H1 (cell line): Measurements from ENCODE around the gene SHISA9. TPM values are rescaled to one million over a fixed set of nuclear protein-coding genes. Genes with fewer than 3 reads are reported as not detected.

Experiments
- CTCF ChIA-PET: fragments of 300-600 bp; sonication (Branson Sonifier 250); formaldehyde crosslinking; loops from one replicate; lab custom pipeline; 2021; ENCODE audit not compliant: partially characterized antibody; lab: Charles Lee
- POLR2A ChIA-PET: fragments of 300-600 bp; sonication (Branson Sonifier 250); formaldehyde crosslinking; loops from one replicate; lab custom pipeline; 2021; ENCODE audit warnings: inconsistent platforms; ENCODE audit not compliant: partially characterized antibody; lab: Charles Lee
- DNase-seq, 2 experiments: peaks; one replicate each; pipeline versions ENCODE4 v3.0.0 to v3.0.0-alpha.2; 2010 to 2022; ENCODE audit warnings: low spot score in 2 of 2, low read depth in 1 of 2, mixed read lengths in 1 of 2
- FAIRE-seq: peaks from 2 replicates; lab custom pipeline; 2011; peaks lifted over from hg19 to GRCh38; lab: Jason Lieb, UNC
- H2AFZ ChIP-seq: 2 replicates; pipeline ENCODE4 v1.8.1; 2012; ENCODE audit warnings: low read length, inconsistent platforms
- H2AK5ac ChIP-seq: 2 replicates; pipeline ENCODE4 v1.6.1; 2013; ENCODE audit warnings: low read depth, low read length
- H2BK120ac ChIP-seq: replicated peaks from 2 replicates; pipeline ENCODE3; 2013; ENCODE audit warnings: low read depth, low read length, inconsistent platforms
- H2BK12ac ChIP-seq: 2 replicates; pipeline ENCODE4 v1.6.1; 2013; ENCODE audit warnings: low read depth, low read length
- H2BK15ac ChIP-seq: 2 replicates; pipeline ENCODE4 v1.6.1; 2013; ENCODE audit warnings: low read length
- H2BK20ac ChIP-seq: 2 replicates; pipeline ENCODE4 v1.6.1; 2013; ENCODE audit warnings: low read length
- H2BK5ac ChIP-seq: 2 replicates; pipeline ENCODE4 v1.6.1; 2013; ENCODE audit warnings: low read depth, low read length
- H3K14ac ChIP-seq: 2 replicates; pipeline ENCODE4 v1.6.1; 2013; ENCODE audit warnings: inconsistent platforms; ENCODE audit not compliant: insufficient read length
- H3K18ac ChIP-seq: 2 replicates; pipeline ENCODE4 v1.6.1; 2013; ENCODE audit warnings: low read length; ENCODE audit errors: extremely low read depth
- H3K23ac ChIP-seq: 2 replicates; pipeline ENCODE4 v1.6.1; 2013; ENCODE audit warnings: inconsistent platforms; ENCODE audit not compliant: insufficient read length
- H3K23me2 ChIP-seq: 2 replicates; pipeline ENCODE4 v1.6.1; 2013; ENCODE audit warnings: low read depth, low read length
- H3K27ac ChIP-seq: 2 replicates; pipeline ENCODE4 v1.6.1; 2011; ENCODE audit warnings: low read depth, low read length, inconsistent platforms
- H3K27me3 ChIP-seq, 4 experiments: replicated peaks in 1 of 4; 1 replicate in 1 of 4; 2 replicates in 3 of 4; pipeline versions ENCODE4 v1.6.1 to v1.8.1; 2011 to 2013; ENCODE audit warnings: low read length in 3 of 4, mild to moderate bottlenecking in 3 of 4, inconsistent platforms in 2 of 4, mixed read lengths in 2 of 4, moderate library complexity in 1 of 4; ENCODE audit not compliant: control insufficient read depth in 3 of 4, insufficient read depth in 3 of 4; ENCODE audit errors: extremely low read depth in 1 of 4
- H3K36me3 ChIP-seq, 4 experiments: 2 replicates each; pipeline versions ENCODE4 v1.6.1 to v1.8.1; 2011 to 2013; ENCODE audit warnings: mild to moderate bottlenecking in 4 of 4, low read length in 3 of 4, moderate library complexity in 2 of 4, control low read depth in 1 of 4, inconsistent platforms in 1 of 4; ENCODE audit not compliant: insufficient read depth in 4 of 4, control insufficient read depth in 2 of 4
- H3K4ac ChIP-seq: replicated peaks from 2 replicates; pipeline ENCODE3; 2013; ENCODE audit warnings: low read length, low read depth, mixed read lengths, inconsistent platforms; ENCODE audit not compliant: insufficient read length
- H3K4me1 ChIP-seq, 4 experiments: replicated peaks in 1 of 4; 1 replicate in 1 of 4; 2 replicates in 3 of 4; pipeline versions ENCODE4 v1.6.1 to v1.8.1; 2011 to 2013; ENCODE audit warnings: low read length in 3 of 4, inconsistent platforms in 2 of 4, mixed read lengths in 1 of 4; ENCODE audit not compliant: insufficient read depth in 4 of 4, control insufficient read depth in 3 of 4
- H3K4me2 ChIP-seq, 2 experiments: 2 replicates each; pipeline versions ENCODE4 v1.6.1 to v1.8.1; 2011 to 2013; ENCODE audit warnings: low read depth in 2 of 2, low read length in 2 of 2, control low read depth in 1 of 2, inconsistent platforms in 1 of 2, mild to moderate bottlenecking in 1 of 2; ENCODE audit not compliant: insufficient read depth in 1 of 2
- H3K4me3 ChIP-seq, 4 experiments: fragments of 200-600, 300-600 bp in 1 of 4; sonication (generic), shearing (Covaris generic), sonication (Bioruptor Twin) in 1 of 4; 2 replicates each; pipeline versions ENCODE4 v1.5.1 to v1.8.1; 2011 to 2016; ENCODE audit warnings: low read length in 4 of 4, low read depth in 3 of 4, control low read depth in 2 of 4, inconsistent platforms in 2 of 4, mild to moderate bottlenecking in 2 of 4, mixed read lengths in 1 of 4, moderate library complexity in 1 of 4; ENCODE audit not compliant: insufficient read depth in 2 of 4; ENCODE audit errors: extremely low read depth in 1 of 4
- H3K56ac ChIP-seq: replicated peaks from 2 replicates; pipeline ENCODE3; 2013; ENCODE audit warnings: low read depth, mild to moderate bottlenecking, mixed read lengths, low read length, inconsistent platforms; ENCODE audit not compliant: insufficient read length
- H3K79me1 ChIP-seq: 2 replicates; pipeline ENCODE4 v1.6.1; 2013; ENCODE audit warnings: low read depth, low read length, control low read depth
- H3K79me2 ChIP-seq, 2 experiments: 2 replicates each; pipeline versions ENCODE4 v1.6.1 to v1.8.1; 2012 to 2013; ENCODE audit warnings: low read length in 2 of 2, mild to moderate bottlenecking in 2 of 2, inconsistent platforms in 1 of 2; ENCODE audit not compliant: insufficient read depth in 2 of 2, control insufficient read depth in 1 of 2
- H3K9ac ChIP-seq, 4 experiments: replicated peaks in 1 of 4; 1 replicate in 1 of 4; 2 replicates in 3 of 4; pipeline versions ENCODE4 v1.6.1 to v1.8.1; 2011 to 2013; ENCODE audit warnings: low read depth in 3 of 4, low read length in 3 of 4, control low read depth in 2 of 4, mild to moderate bottlenecking in 2 of 4, moderate library complexity in 2 of 4, inconsistent platforms in 1 of 4; ENCODE audit errors: extremely low read depth in 1 of 4
- H3K9me3 ChIP-seq, 2 experiments: 2 replicates each; pipeline versions ENCODE4 v1.6.1 to v1.8.1; 2012 to 2013; ENCODE audit warnings: mild to moderate bottlenecking in 2 of 2, moderate library complexity in 2 of 2, control low read depth in 1 of 2, inconsistent platforms in 1 of 2, low read depth in 1 of 2, low read length in 1 of 2, mixed read lengths in 1 of 2; ENCODE audit not compliant: insufficient read depth in 2 of 2
- H4K20me1 ChIP-seq, 2 experiments: replicated peaks in 1 of 2; 2 replicates each; pipeline versions ENCODE3 to v1.8.1; 2011 to 2013; ENCODE audit warnings: inconsistent platforms in 2 of 2, low read length in 2 of 2, mild to moderate bottlenecking in 1 of 2; ENCODE audit not compliant: insufficient read depth in 2 of 2, control insufficient read depth in 1 of 2
- H4K5ac ChIP-seq: 2 replicates; pipeline ENCODE4 v1.6.1; 2013; ENCODE audit warnings: low read length, low read depth, mixed read lengths, inconsistent platforms; ENCODE audit not compliant: insufficient read length
- H4K8ac ChIP-seq: 2 replicates; pipeline ENCODE4 v1.8.0; 2013; ENCODE audit warnings: mild to moderate bottlenecking, moderate library complexity, low read length, inconsistent platforms; ENCODE audit not compliant: insufficient read depth; ENCODE audit errors: extremely low read depth
- H4K91ac ChIP-seq: replicated peaks from 2 replicates; pipeline ENCODE3; 2013; ENCODE audit warnings: low read length, mixed read lengths, inconsistent platforms; ENCODE audit not compliant: insufficient read length
- BCL11A ChIP-seq, 2 experiments: IDR thresholded peaks; one replicate each; pipeline ENCODE4 v1.6.1; 2011; ENCODE audit warnings: low read depth in 2 of 2, low read length in 2 of 2, mild to moderate bottlenecking in 2 of 2
- CHD1 ChIP-seq: IDR thresholded peaks from 2 replicates; pipeline ENCODE4 v1.6.1; 2012; ENCODE audit warnings: low read depth, low read length, improper control_type of control experiment
- CHD2 ChIP-seq: IDR thresholded peaks from 2 replicates; pipeline ENCODE4 v1.6.1; 2012; ENCODE audit warnings: low read length, improper control_type of control experiment
- EP300 ChIP-seq, 2 experiments: IDR thresholded peaks; 1 replicate in 1 of 2; 2 replicates in 1 of 2; pipeline ENCODE4 v1.6.1; 2011 to 2012; ENCODE audit warnings: low read depth in 2 of 2, low read length in 2 of 2, mild to moderate bottlenecking in 2 of 2, borderline replicate concordance in 1 of 2, inconsistent platforms in 1 of 2, moderate library complexity in 1 of 2
- GTF2F1 ChIP-seq: IDR thresholded peaks from 2 replicates; pipeline ENCODE4 v1.6.1; 2012; ENCODE audit warnings: low read depth, low read length, improper control_type of control experiment, borderline replicate concordance
- HDAC2 ChIP-seq, 2 experiments: fragments of 300-600 bp in 1 of 2; sonication (generic) in 1 of 2; IDR thresholded peaks; 2 replicates each; pipeline ENCODE4 v1.6.1; 2011 to 2012; ENCODE audit warnings: low read depth in 2 of 2, low read length in 2 of 2, mild to moderate bottlenecking in 2 of 2, moderate library complexity in 2 of 2, borderline replicate concordance in 1 of 2, inconsistent platforms in 1 of 2
- KDM4A ChIP-seq: IDR thresholded peaks from one replicate; pipeline ENCODE4 v1.7.1; 2012; ENCODE audit warnings: low read depth, mild to moderate bottlenecking, moderate library complexity, low read length, inconsistent platforms; ENCODE audit not compliant: severe bottlenecking
- KDM5A ChIP-seq: fragments of 200-600 bp; IDR thresholded peaks from 2 replicates; pipeline ENCODE4 v1.7.1; 2012; ENCODE audit warnings: mild to moderate bottlenecking, low read length, inconsistent platforms, mixed read lengths
- MAFK ChIP-seq: IDR thresholded peaks from 2 replicates; pipeline ENCODE4 v1.6.1; 2012; ENCODE audit warnings: low read depth, mild to moderate bottlenecking, improper control_type of control experiment, low read length
- PHF8 ChIP-seq: fragments of 200-600 bp; sonication (generic); conservative IDR thresholded peaks from 2 replicates; pipeline ENCODE4 v1.7.1; 2012; ENCODE audit warnings: low read depth, mild to moderate bottlenecking, inconsistent platforms, low read length, moderate library complexity
- RBBP5 ChIP-seq: IDR thresholded peaks from 2 replicates; pipeline ENCODE4 v1.7.1; 2012; ENCODE audit warnings: low read depth, mild to moderate bottlenecking, inconsistent platforms, low read length, moderate library complexity, borderline replicate concordance
- SIX5 ChIP-seq: IDR thresholded peaks from 2 replicates; pipeline ENCODE4 v1.6.1; 2011; ENCODE audit warnings: mild to moderate bottlenecking, low read depth, low read length
- SRF ChIP-seq: IDR thresholded peaks from 2 replicates; pipeline ENCODE4 v1.6.1; 2011; ENCODE audit warnings: mild to moderate bottlenecking, low read depth, low read length, moderate library complexity
- ZNF274 ChIP-seq: IDR thresholded peaks from 2 replicates; pipeline ENCODE4 v1.7.0; 2012; ENCODE audit warnings: low read length, borderline replicate concordance; ENCODE audit errors: extremely low read depth
- WGBS, 2 experiments: shearing (Covaris generic) in 1 of 2; methylation state at CpG; one replicate each; pipeline versions ENCODE4 v1.1.6 to v1.1.7; 2013 to 2015; ENCODE audit warnings: low lambda C conversion rate in 2 of 2, mixed read lengths in 2 of 2, inconsistent platforms in 1 of 2, low coverage in 1 of 2, missing lambda C conversion rate in 1 of 2; ENCODE audit not compliant: insufficient replicate concordance in 2 of 2, insufficient coverage in 1 of 2, insufficient read length in 1 of 2; ENCODE audit errors: extremely low coverage in 1 of 2, missing lambda C conversion rate in 1 of 2; 5-methylcytosine and 5-hydroxymethylcytosine counted together
- polyA plus RNA-seq, 7 experiments: library from polyadenylated mRNA; depleted of rRNA in 3 of 7; stranded (reverse) in 5 of 7; unstranded in 2 of 7; fragments of >200 nt in 5 of 7; fragments of 200-250 nt in 2 of 7; gene quantifications; 1 replicate in 5 of 7; 2 replicates in 1 of 7; 4 replicates in 1 of 7; pipeline versions ENCODE4 v1.2.1 to v1.2.3, GENCODE V29; 2011 to 2013; ENCODE audit warnings: missing spikeins in 2 of 7, mixed read lengths in 2 of 7
- total RNA-seq: library from RNA; stranded (reverse); fragmentation: NEBNext Ultra II Directional; extraction: Animal tissue kit (Norgen Biotek cat#: 25700); gene quantifications from 2 replicates; pipeline ENCODE4 v1.2.1, GENCODE V29; 2021

SHISA9 gene
- total and polyA plus RNA-seq, 2 of the 8 experiments (the other 6 are each of a cell fraction or from before 2014, with no cell fraction given) = 25.6 to 39.8 TPM

DNA sequence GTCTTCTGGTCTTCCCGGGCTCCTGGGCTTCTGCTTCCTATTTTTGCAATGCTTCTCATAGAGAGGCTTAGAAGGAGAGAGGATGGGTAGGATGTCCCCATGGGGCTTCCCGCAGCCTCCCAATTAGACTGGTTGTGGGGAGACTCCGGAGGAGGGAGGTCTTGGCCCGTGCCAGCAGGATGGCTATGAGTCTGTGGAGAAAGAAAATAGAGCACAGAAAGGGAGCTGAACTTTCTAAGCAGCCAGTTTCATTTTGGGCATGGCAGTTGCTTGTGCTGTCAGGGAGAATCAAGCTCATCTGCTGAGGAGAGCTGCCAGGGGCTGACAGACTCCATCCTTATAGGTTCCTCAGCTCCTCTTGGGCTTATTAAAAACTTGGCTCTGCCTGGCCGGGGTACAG lies 204.0 kb downstream of the SHISA9 start:
- no peak overlapping the region for H2BK15ac ChIP-seq
- H3K4ac ChIP-seq = no peak overlapping the region
- H3K14ac ChIP-seq = no peak overlapping the region
- peaks cover 0 to under 1% of the 10 kb centered on the region in 2 experiments for H4K20me1 ChIP-seq
- ChIA-PET POLR2A (interaction anchor here (1.2 to 1.4 kb wide), 2 partner anchors 9 to 34 kb away, joined by 3 read pairs; no protein-coding TSS in a partner anchor), CTCF (interaction anchor here (1.0 kb wide), 2 partner anchors 9 to 22 kb away, joined by 3 to 5 read pairs; no protein-coding TSS in a partner anchor)
- no peak overlapping the region for H4K8ac ChIP-seq
- peaks cover 0 to 34% of the 10 kb centered on the region in 2 experiments; a peak in 2 of 4 replicates for H3K79me2 ChIP-seq
- no peak overlapping the region for H4K91ac ChIP-seq
- H2AFZ ChIP-seq = no peak overlapping the region
- no peak overlapping the region for H3K27ac ChIP-seq
- no peak overlapping the region for H2BK120ac ChIP-seq
- H3K4me1 ChIP-seq = peaks cover 0 to 9% (median 2%) of the 10 kb centered on the region in 4 experiments; a peak in 4 of 7 replicates
- H3K23me2 ChIP-seq = no peaks in the 10 kb centered on the region; the same call in 1 of the 2 replicates
- no peak overlapping the region for H2BK12ac ChIP-seq
- H2BK20ac ChIP-seq = no peak overlapping the region
- no peak overlapping the region for H3K4me3 ChIP-seq
- H3K56ac ChIP-seq = no peak overlapping the region
- no peak overlapping the region for H3K23ac ChIP-seq
- no peak overlapping the region for H4K5ac ChIP-seq
- H3K18ac ChIP-seq = no peak overlapping the region
- no peak overlapping the region for H2BK5ac ChIP-seq
- 95% methylated on average over 5 of the region's 5 CpGs; no CpG with 5 or more reads in 1 of the 2 experiments for WGBS, 2 experiments
- no peaks in the 10 kb centered on the region for H3K27me3 ChIP-seq
- H3K9me3 ChIP-seq = peaks cover 0 to 2% of the 10 kb centered on the region in 2 experiments; a peak in 3 of 4 replicates
- H3K79me1 ChIP-seq = peaks cover 4% of the 10 kb centered on the region; the same call in 1 of the 2 replicates
- H3K36me3 ChIP-seq = no peaks in the 10 kb centered on the region
- H3K9ac ChIP-seq = no peak overlapping the region
- H3K4me2 ChIP-seq = no peak overlapping the region
- no peak overlapping the region for H2AK5ac ChIP-seq
- DNase-seq (no peak), FAIRE-seq (no peak)
- no peak for TF ChIP-seq KDM4A
- no peak for TF ChIP-seq KDM5A
- no peak for TF ChIP-seq SIX5
- no peak for TF ChIP-seq PHF8
- TF ChIP-seq ZNF274 = no peak
- TF ChIP-seq BCL11A (IDR thresholded peaks at IDR 0.05; ENCODE audit: low read depth in 2 of 2, low read length in 2 of 2) = no peak
- no peak for TF ChIP-seq SRF
- no peak for TF ChIP-seq HDAC2 (IDR thresholded peaks at IDR 0.05; ENCODE audit: borderline replicate concordance in 1 of 2, low read depth in 2 of 2, low read length in 2 of 2)
- no peak for TF ChIP-seq EP300 (IDR thresholded peaks at IDR 0.05; ENCODE audit: borderline replicate concordance in 1 of 2, low read depth in 2 of 2, low read length in 2 of 2)
- no peak for TF ChIP-seq GTF2F1
- no peak for TF ChIP-seq MAFK
- no peak for TF ChIP-seq RBBP5
- no peak for TF ChIP-seq CHD2
- TF ChIP-seq CHD1 = no peak
